ENCODE results near the gene CFAP65.

GRCh38 chr2:219060821-219061791, 19.8 kb upstream of the CFAP65 start, which contains the start of gene IHH:
- TF ChIP-seq CTCF (IDR thresholded peaks at IDR 0.05; ENCODE audit: low read depth, low read length): no peak
- TF ChIP-seq EZH2phosphoT487 (IDR thresholded peaks at IDR 0.05; ENCODE audit: low read depth): no peak

Measured in OCI-LY3 (cell line).